Glutamatergic neuron (in vitro differentiated cells): Measurements from ENCODE around the gene RBSN. TPM values are rescaled to one million over a fixed set of nuclear protein-coding genes. Genes with fewer than 3 reads are reported as not detected.

Experiments used
- DNase-seq: peaks from one replicate; pipeline ENCODE4 v3.0.0; 2022
- H3K27ac Mint-ChIP-seq: one replicate; pipeline ENCODE4 v1.8.0; 2020; ENCODE audit warnings: mild to moderate bottlenecking, mixed read lengths, inconsistent platforms; ENCODE audit not compliant: unreplicated experiment
- H3K27me3 Mint-ChIP-seq: one replicate; pipeline ENCODE4 v1.8.0; 2020; ENCODE audit warnings: mild to moderate bottlenecking, moderate library complexity, mixed read lengths, inconsistent platforms; ENCODE audit not compliant: unreplicated experiment
- H3K36me3 Mint-ChIP-seq: one replicate; pipeline ENCODE4 v1.8.0; 2020; ENCODE audit warnings: mild to moderate bottlenecking, mixed read lengths, inconsistent platforms; ENCODE audit not compliant: unreplicated experiment
- H3K4me1 Mint-ChIP-seq: one replicate; pipeline ENCODE4 v1.8.0; 2020; ENCODE audit warnings: mild to moderate bottlenecking, low read depth, mixed read lengths, inconsistent platforms; ENCODE audit not compliant: unreplicated experiment
- H3K4me3 Mint-ChIP-seq: one replicate; pipeline ENCODE4 v1.8.0; 2020; ENCODE audit warnings: mild to moderate bottlenecking, mixed read lengths, inconsistent platforms; ENCODE audit not compliant: unreplicated experiment
- H3K9me3 Mint-ChIP-seq: one replicate; pipeline ENCODE4 v1.8.0; 2020; ENCODE audit warnings: mild to moderate bottlenecking, moderate library complexity, mixed read lengths, inconsistent platforms; ENCODE audit not compliant: unreplicated experiment
- CTCF ChIP-seq: fragments of 200-600 bp; sonication (generic); IDR thresholded peaks from one replicate; pipeline ENCODE4 v1.5.0; 2021; ENCODE audit not compliant: partially characterized antibody, unreplicated experiment
- total RNA-seq: library from RNA; stranded (reverse); fragmentation: NEBNext Ultra II Directional; extraction: Animal tissue kit (Norgen Biotek cat#: 25700); gene quantifications from one replicate; pipeline ENCODE4 v1.2.1, GENCODE V29; 2021; ENCODE audit not compliant: unreplicated experiment

Gene RBSN
- total RNA-seq, 1 donor from 2014 or later, result 29.4 TPM

DNA sequence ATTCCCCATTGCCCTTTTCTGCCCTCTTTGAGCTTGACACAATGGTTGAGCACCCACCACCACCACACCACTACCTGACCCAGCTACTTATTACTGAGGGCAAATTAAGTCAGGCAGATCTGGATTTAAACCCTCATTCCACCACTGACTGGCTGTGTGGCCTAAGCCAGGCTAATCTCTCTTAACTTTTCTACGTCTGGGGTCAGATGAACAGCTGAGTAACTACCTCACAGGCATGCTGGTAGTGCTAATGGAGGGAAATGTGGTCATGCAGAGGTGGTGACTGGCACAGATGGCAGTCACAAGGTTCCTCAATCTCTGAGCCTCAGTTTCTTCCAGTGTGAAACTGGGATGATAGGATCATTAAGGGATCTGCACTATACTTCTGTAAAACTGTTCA lies 29.5 kb downstream of the RBSN start:
- Mint-ChIP-seq H3K9me3 (peaks cover 5% of the 10 kb centered on the region), H3K27ac (no peak overlapping the region), H3K4me1 (peaks cover 10% of the 10 kb centered on the region), H3K4me3 (no peak overlapping the region), H3K36me3 (no peaks in the 10 kb centered on the region), H3K27me3 (peaks cover 4% of the 10 kb centered on the region)
- no peak for DNase-seq
- TF ChIP-seq CTCF, result no peak

GRCh38 chr3:15066467-15066866 lies 32.5 kb downstream of the RBSN start:
- H3K4me1 Mint-ChIP-seq, result peaks cover 16% of the 10 kb centered on the region
- no peak overlapping the region for H3K27ac Mint-ChIP-seq
- H3K36me3 Mint-ChIP-seq, result no peaks in the 10 kb centered on the region
- no peak for DNase-seq
- peaks cover 10% of the 10 kb centered on the region for H3K9me3 Mint-ChIP-seq
- peaks cover 5% of the 10 kb centered on the region for H3K27me3 Mint-ChIP-seq
- H3K4me3 Mint-ChIP-seq, result no peak overlapping the region
- no peak for TF ChIP-seq CTCF

- no peak for DNase-seq
- H3K27ac Mint-ChIP-seq, result peak overlapping the region; percentile 91
- peaks cover 7% of the 10 kb centered on the region for H3K27me3 Mint-ChIP-seq
- TF ChIP-seq CTCF, result no peak
- H3K36me3 Mint-ChIP-seq, result peaks cover 5% of the 10 kb centered on the region
- peaks cover 17% of the 10 kb centered on the region for H3K4me1 Mint-ChIP-seq
- peak overlapping the region; percentile 94 for H3K4me3 Mint-ChIP-seq
- H3K9me3 Mint-ChIP-seq, result peaks cover 13% of the 10 kb centered on the region
Measured at GRCh38 chr3:15065550-15066007, 33.4 kb downstream of the RBSN start.

DNA sequence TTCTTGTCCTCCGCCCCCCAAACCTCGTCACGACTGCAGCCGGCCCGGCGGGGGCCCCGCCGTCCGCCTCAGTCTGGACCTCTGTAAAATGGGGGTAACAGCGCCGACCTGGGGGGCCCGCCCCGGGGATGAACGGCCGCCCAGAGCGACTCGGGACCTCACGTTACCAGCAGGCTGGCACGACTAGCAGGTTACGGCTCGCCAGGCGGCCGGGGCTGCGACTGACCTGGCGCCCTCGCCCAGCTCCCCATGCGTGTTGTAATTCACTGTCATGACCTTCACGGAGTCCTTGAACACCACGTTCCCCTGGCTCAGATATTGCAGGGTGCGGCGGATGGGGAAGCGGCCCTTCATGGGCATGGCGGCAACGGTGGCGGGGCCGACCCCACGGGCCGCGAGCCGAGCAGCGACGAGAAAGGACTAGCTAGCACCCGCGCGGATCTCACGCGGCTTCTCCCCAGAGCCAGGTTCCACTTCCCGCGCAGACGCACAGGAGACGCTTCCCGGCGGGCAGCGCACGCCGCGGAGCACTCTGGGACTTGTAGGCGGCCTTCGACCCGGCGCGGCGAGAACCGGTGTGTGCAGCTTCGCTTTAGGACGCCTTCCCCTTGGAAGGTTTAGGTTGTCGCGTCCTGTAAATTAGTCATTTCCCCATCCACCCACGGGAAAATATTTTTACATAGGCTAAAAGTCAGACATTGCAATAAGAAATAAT lies 34.0 kb downstream of the RBSN start, which contains the start of gene MRPS25:
MRPS25 (minus strand) TSS at position 481 of the 715 bp plus-strand sequence; CDS start at position 360, 121 bp downstream.
- peak; percentile 93 for DNase-seq
- TF ChIP-seq CTCF, result no peak
- H3K36me3 Mint-ChIP-seq, result peaks cover 5% of the 10 kb centered on the region
- peaks cover 7% of the 10 kb centered on the region for H3K27me3 Mint-ChIP-seq
- peak within 1 kb of the TSS; percentile 94 for H3K4me3 Mint-ChIP-seq
- H3K27ac Mint-ChIP-seq, result peak within 1 kb of the TSS; percentile 94
- peaks cover 17% of the 10 kb centered on the region for H3K4me1 Mint-ChIP-seq
- peaks cover 13% of the 10 kb centered on the region for H3K9me3 Mint-ChIP-seq

GRCh38 chr3:15064299-15064834 lies 34.6 kb downstream of the RBSN start:
- no peak for TF ChIP-seq CTCF
- peak; percentile 40 for DNase-seq
- H3K36me3 Mint-ChIP-seq, result peaks cover 5% of the 10 kb centered on the region
- H3K27me3 Mint-ChIP-seq, result peaks cover 7% of the 10 kb centered on the region
- H3K4me3 Mint-ChIP-seq, result peak overlapping the region; percentile 94
- H3K27ac Mint-ChIP-seq, result peak overlapping the region; percentile 94
- peaks cover 13% of the 10 kb centered on the region for H3K9me3 Mint-ChIP-seq
- peaks cover 17% of the 10 kb centered on the region for H3K4me1 Mint-ChIP-seq
